Measurements from ENCODE around the gene HOXB8.

- TF ChIP-seq CTCF (conservative IDR thresholded peaks at IDR 0.05; ENCODE audit: low read depth, low read length) (no peak), EZH2 (IDR thresholded peaks at IDR 0.05; ENCODE audit: low read length, unreplicated experiment) (no peak)
These were observed 16.0 kb upstream of the HOXB8 start for GRCh38 chr17:48630925-48631692.

Measured in PC-3 (cell line).